ENCODE measurements around the gene TMEM11. TPM values are rescaled to one million over a fixed set of nuclear protein-coding genes. Genes with fewer than 3 reads are reported as not detected.

The TMEM11 gene
- total RNA-seq, 1 experiment from 2014 or later: 32.5 TPM

GRCh38 chr17:21201874-21202273 is 12.1 kb downstream of the TMEM11 start:
- peaks cover 47 to 52% of the 10 kb centered on the region in 2 experiments for H3K4me1 Mint-ChIP-seq
- H3K27me3 ChIP-seq (ENCODE audit: insufficient read depth, low read length): no peaks in the 10 kb centered on the region
- no peak overlapping the region for H3K9ac ChIP-seq (ENCODE audit: extremely low read depth, insufficient read length, low read length)
- peaks cover 35% of the 10 kb centered on the region; the same call in 1 of the 2 replicates for H3K79me2 ChIP-seq (ENCODE audit: insufficient read depth, low read length)
- no peak overlapping the region for H3K18ac ChIP-seq (ENCODE audit: insufficient read length, low read depth, low read length)
- H4K91ac ChIP-seq (ENCODE audit: insufficient read length, low read depth, low read length): no peak overlapping the region
- no peak overlapping the region for H3T11ph ChIP-seq (ENCODE audit: low read length)
- H2BK15ac ChIP-seq (ENCODE audit: low read depth, low read length): no peak overlapping the region
- H3K23ac ChIP-seq (ENCODE audit: insufficient read length, low read depth, low read length): no peak overlapping the region
- no peak overlapping the region for H2BK120ac ChIP-seq (ENCODE audit: low read depth, low read length, poor library complexity, severe bottlenecking)
- no CpG with 5 or more reads among the region's 11 CpGs for WGBS (ENCODE audit: extremely low coverage, insufficient read length, low lambda C conversion rate)
- no peak overlapping the region for H4K8ac ChIP-seq (replicated peaks; ENCODE audit: insufficient read length, low read depth, low read length)
- H3K27ac ChIP-seq (ENCODE audit: insufficient read length, low read depth, low read length): no peak overlapping the region
- no peak overlapping the region for H3K4ac ChIP-seq (ENCODE audit: low read depth, low read length)
- no peak overlapping the region; the same call in 1 of the 2 replicates for H3K14ac ChIP-seq (ENCODE audit: insufficient read depth, low read length)
- H3K4me1 ChIP-seq (ENCODE audit: insufficient read depth, low read length): peaks cover 13% of the 10 kb centered on the region; the same call in 1 of the 2 replicates
- no peak for TF ChIP-seq CTCF (conservative IDR thresholded peaks at IDR 0.05)
- H2BK12ac ChIP-seq (ENCODE audit: insufficient read length, low read depth, low read length): no peak overlapping the region
- no peaks in the 10 kb centered on the region for H3K9me3 ChIP-seq (ENCODE audit: control insufficient read depth, low read depth, low read length)
- H2AK5ac ChIP-seq (ENCODE audit: insufficient read length, low read length): no peak overlapping the region
- no peaks in the 10 kb centered on the region for H3K9me3 Mint-ChIP-seq
- no peaks in the 10 kb centered on the region for H3K23me2 ChIP-seq (ENCODE audit: insufficient read length, low read depth, low read length, poor library complexity, severe bottlenecking)
- no peak overlapping the region for H2AFZ ChIP-seq (ENCODE audit: low read length)
- no peak overlapping the region for H4K5ac ChIP-seq (ENCODE audit: insufficient read length, low read depth, low read length)
- no peak overlapping the region for H3K56ac ChIP-seq (ENCODE audit: insufficient read length, low read depth, low read length)
- no peak overlapping the region for H3K4me2 ChIP-seq (ENCODE audit: insufficient read depth, insufficient read length, low read length)
- peaks cover 7% of the 10 kb centered on the region for H3K79me1 ChIP-seq (ENCODE audit: insufficient read depth, low read depth, low read length, poor library complexity, severe bottlenecking)
- H3K27me3 Mint-ChIP-seq (ENCODE audit: low read depth): no peaks in the 10 kb centered on the region
- no peak overlapping the region for H2BK5ac ChIP-seq (ENCODE audit: insufficient read length, low read length)
- DNase-seq: no peak
- H2BK20ac ChIP-seq (ENCODE audit: low read depth, low read length, poor library complexity, severe bottlenecking): no peak overlapping the region
- peaks cover 18 to 21% (median 20%) of the 10 kb centered on the region in 3 experiments for H3K36me3 Mint-ChIP-seq (ENCODE audit: insufficient read depth in 1 of 3, low read depth in 3 of 3)
- H4K20me1 ChIP-seq (ENCODE audit: control insufficient read depth, insufficient read depth, insufficient read length): no peaks in the 10 kb centered on the region
- no peak overlapping the region for H3K4me3 Mint-ChIP-seq
- H3K27ac Mint-ChIP-seq: peak overlapping the region in 1 of 3 experiments; percentile 44; a peak in 2 of 7 replicates
